H1 (cell line): Measurements from ENCODE around the gene PCDH9.

Experiments used
- ASH2L ChIP-seq: fragments of 200-600, 300-600 bp; sonication (generic); IDR thresholded peaks from one replicate; pipeline ENCODE4 v1.7.1; 2017; ENCODE audit warnings: low read length
- BCL11A ChIP-seq, 2 experiments: IDR thresholded peaks; one replicate each; pipeline ENCODE4 v1.6.1; 2011; ENCODE audit warnings: low read depth in 2 of 2, low read length in 2 of 2, mild to moderate bottlenecking in 2 of 2
- CTCF ChIP-seq, 3 experiments: IDR thresholded peaks; 1 replicate in 2 of 3; 2 replicates in 1 of 3; pipeline versions ENCODE4 v1.5.1 to v1.6.1; 2011; ENCODE audit warnings: low read length in 3 of 3, mild to moderate bottlenecking in 3 of 3, inconsistent platforms in 2 of 3, low read depth in 1 of 3, moderate library complexity in 1 of 3; ENCODE audit not compliant: insufficient read depth in 1 of 3; ENCODE audit errors: control extremely low read depth in 1 of 3
- EP300 ChIP-seq, 2 experiments: IDR thresholded peaks; 1 replicate in 1 of 2; 2 replicates in 1 of 2; pipeline ENCODE4 v1.6.1; 2011 to 2012; ENCODE audit warnings: low read depth in 2 of 2, low read length in 2 of 2, mild to moderate bottlenecking in 2 of 2, borderline replicate concordance in 1 of 2, inconsistent platforms in 1 of 2, moderate library complexity in 1 of 2
- GTF2F1 ChIP-seq: IDR thresholded peaks from 2 replicates; pipeline ENCODE4 v1.6.1; 2012; ENCODE audit warnings: low read depth, low read length, improper control_type of control experiment, borderline replicate concordance
- POLR2A ChIP-seq, 2 experiments: IDR thresholded peaks; 1 replicate in 1 of 2; 2 replicates in 1 of 2; pipeline ENCODE4 v1.6.1; 2011; ENCODE audit warnings: low read depth in 2 of 2, low read length in 2 of 2, mild to moderate bottlenecking in 2 of 2; ENCODE audit errors: control extremely low read depth in 1 of 2
- POLR2AphosphoS5 ChIP-seq: IDR thresholded peaks from 2 replicates; pipeline ENCODE4 v1.6.1; 2011; ENCODE audit warnings: low read depth, low read length
- TAF1 ChIP-seq: IDR thresholded peaks from 2 replicates; pipeline ENCODE4 v1.6.1; 2011; ENCODE audit warnings: mild to moderate bottlenecking, low read depth, low read length

GRCh38 chr13:66680031-66680430, 550.1 kb downstream of the PCDH9 start:
- TF ChIP-seq POLR2AphosphoS5 (no peak), TAF1 (no peak), GTF2F1 (no peak), CTCF (IDR thresholded peaks at IDR 0.05; ENCODE audit: control extremely low read depth in 1 of 3, insufficient read depth in 1 of 3, low read depth in 1 of 3, low read length in 3 of 3) (no peak), ASH2L (no peak), BCL11A (IDR thresholded peaks at IDR 0.05; ENCODE audit: low read depth in 2 of 2, low read length in 2 of 2) (no peak), POLR2A (IDR thresholded peaks at IDR 0.05; ENCODE audit: control extremely low read depth in 1 of 2, low read depth in 2 of 2, low read length in 2 of 2) (no peak), EP300 (IDR thresholded peaks at IDR 0.05; ENCODE audit: borderline replicate concordance in 1 of 2, low read depth in 2 of 2, low read length in 2 of 2) (no peak)
